Esophagus squamous epithelium (tissue), 4 donors: Measurements from ENCODE around the gene SLC3A2.

ENCODE experiments used
- CTCF ChIP-seq, 6 experiments: fragments of 450-650 bp in 4 of 6; fragments of 200-600 bp in 2 of 6; sonication (generic) in 2 of 6; IDR thresholded peaks; one replicate each; pipeline ENCODE4 v1.5.1; 2016 to 2019; ENCODE audit warnings: antibody characterized with exemption in 6 of 6, mild to moderate bottlenecking in 4 of 6, moderate library complexity in 4 of 6
- POLR2A ChIP-seq, 4 donors: fragments of 450-650 bp; IDR thresholded peaks; one replicate each; pipeline ENCODE4 v1.6.1; 2017; ENCODE audit warnings: antibody characterized with exemption in 4 of 4, mild to moderate bottlenecking in 4 of 4, moderate library complexity in 3 of 4

DNA sequence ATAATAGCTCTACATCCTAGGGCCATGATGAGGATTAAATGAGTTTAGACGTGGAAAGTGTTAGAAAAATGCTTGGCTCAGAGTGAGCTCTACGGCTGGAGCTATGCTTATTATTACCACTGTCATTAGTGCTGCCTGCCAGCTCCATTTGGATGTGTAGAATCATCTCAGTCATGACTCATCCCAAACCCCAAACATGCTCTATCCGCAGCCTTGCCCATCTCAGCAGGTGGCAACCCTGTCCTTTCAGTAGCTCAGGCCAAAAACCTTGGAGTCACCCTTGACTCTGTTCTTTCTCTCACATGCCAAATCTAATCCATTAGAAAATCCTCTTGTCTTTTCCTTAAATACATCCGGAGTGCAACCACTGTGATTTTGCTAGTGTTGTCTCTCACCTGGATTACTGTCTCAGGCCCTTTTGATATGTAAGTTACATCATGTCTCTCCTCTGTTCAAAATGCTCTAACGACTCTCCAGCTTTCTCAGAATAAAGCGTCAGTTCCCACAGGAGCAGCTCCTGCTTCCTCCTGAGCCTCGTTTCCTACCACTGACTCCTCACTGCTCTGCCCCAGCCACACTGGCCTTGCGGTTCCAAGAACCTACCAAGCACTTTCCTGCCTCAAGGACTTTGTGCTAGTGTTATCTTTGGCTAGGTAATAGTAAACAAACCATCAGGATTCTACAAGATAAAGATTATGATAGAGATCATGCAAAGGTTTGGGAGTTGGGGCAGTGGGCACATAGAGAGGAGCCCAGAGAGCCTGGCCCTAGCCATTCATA, 51.0 kb downstream of the SLC3A2 start:
- TF ChIP-seq POLR2A (IDR thresholded peaks at IDR 0.05) (no peak), CTCF (IDR thresholded peaks at IDR 0.05) (no peak)
